Measurements from ENCODE around the gene CDK5. TPM values are rescaled to one million over a fixed set of nuclear protein-coding genes. Genes with fewer than 3 reads are reported as not detected.
A peak's percentile ranks its signal among the peaks of the same experiment; 100 is the strongest.
"Not testable (repeated sequence)": the region's sequence is repeated elsewhere in the genome, so short reads cannot be mapped to it uniquely, and the experiment has no call there.

Gene CDK5
- total and polyA plus RNA-seq, 9 of the 15 experiments (the other 6 are each of a cell fraction or from before 2014, with no cell fraction given), result 3.2 to 38.0 (median 27.5) TPM

- Histone ChIP-seq H2AFZ (ENCODE audit: low read depth, low read length) (peak overlapping the region; percentile 9), H3K36me3 (ENCODE audit: control insufficient read depth, insufficient read depth, low read length) (peaks cover 40% of the 10 kb centered on the region; the same call in 2 of the 3 replicates), H3K4me3 (peak overlapping the region; percentile 27; the same call in 1 of the 2 replicates), H3K9ac (ENCODE audit: insufficient read depth in 1 of 2, low read depth in 2 of 2, low read length in 2 of 2) (peak overlapping the region; percentile 69 to 77; a peak in 3 of 4 replicates), H3K4me1 (replicated peaks in 1 of 2; ENCODE audit: control insufficient read depth in 2 of 2, insufficient read depth in 2 of 2, low read length in 2 of 2) (peaks cover 42 to 84% of the 10 kb centered on the region in 2 experiments), H3K79me2 (ENCODE audit: control insufficient read depth, insufficient read depth, low read length) (peaks cover 45% of the 10 kb centered on the region), H3K4me2 (ENCODE audit: insufficient read depth, low read length) (peak overlapping the region; percentile 69), H3K27ac (ENCODE audit: extremely low read depth, low read depth, low read length) (peak overlapping the region; percentile 58)
- ATAC-seq; FAIRE-seq; in situ Hi-C loops (cut with MboI); DNase-seq (ENCODE audit: extremely low read depth in 1 of 4, low spot score in 3 of 4); H3K9me3 ChIP-seq (replicated peaks; ENCODE audit: control insufficient read depth, insufficient read depth, low read depth, low read length); H3K9me1 ChIP-seq (ENCODE audit: control insufficient read depth, insufficient read depth, low read length); BruUV-seq (replicated peaks); H4K20me1 ChIP-seq (replicated peaks; ENCODE audit: control insufficient read depth, insufficient read depth, low read length); H3K27me3 ChIP-seq (ENCODE audit: control insufficient read depth in 2 of 2, insufficient read depth in 2 of 2, low read length in 2 of 2): not testable (repeated sequence)
- CTCF ChIA-PET (ENCODE audit: low intra/inter-chr PET ratio), result interaction anchor here (1.4 to 1.6 kb wide), 2 partner anchors 10 to 100 kb away, joined by 4 to 5 read pairs; no protein-coding TSS in a partner anchor
- POLR2A ChIA-PET, result interaction anchor here (0.6 to 8.4 kb wide), 4 partner anchors 12 to 95 kb away, joined by 3 to 146 read pairs (median 3); partner anchors contain the start of genes ABCB8 and ATG9B
- intact Hi-C loops (cut with micrococcal nuclease), result loop anchor here (10.0 kb wide), 1 partner anchor 163 kb away; no protein-coding TSS in a partner anchor
- TF ChIP-seq NONO (IDR thresholded peaks at IDR 0.05; ENCODE audit: low read depth in 2 of 2, low read length in 1 of 2) (0 out of 4 replicates have a peak, but pooled peaks of 1 of the 2 experiments have one; percentile 2), LCOR (CRISPR knock-in tag; IDR thresholded peaks at IDR 0.05) (peak; percentile 53; the same call in 1 of the 2 replicates)
- 52% methylated on average over 12 of the region's 12 CpGs for WGBS (ENCODE audit: insufficient coverage, low coverage, missing lambda C conversion rate)
Measured at GRCh38 chr7:151011616-151012015, 46.1 kb downstream of the CDK5 start.

GRCh38 chr7:151011097-151011409 is 46.6 kb downstream of the CDK5 start:
- Histone ChIP-seq H3K36me3 (ENCODE audit: control insufficient read depth, insufficient read depth, low read length) (peaks cover 40% of the 10 kb centered on the region; the same call in 2 of the 3 replicates), H3K4me1 (replicated peaks in 1 of 2; ENCODE audit: control insufficient read depth in 2 of 2, insufficient read depth in 2 of 2, low read length in 2 of 2) (peaks cover 42 to 81% of the 10 kb centered on the region in 2 experiments), H3K9me1 (ENCODE audit: control insufficient read depth, insufficient read depth, low read length) (no peaks in the 10 kb centered on the region), H4K20me1 (replicated peaks; ENCODE audit: control insufficient read depth, insufficient read depth, low read length) (no peaks in the 10 kb centered on the region), H3K4me3 (peak overlapping the region; percentile 57), H3K9me3 (replicated peaks; ENCODE audit: control insufficient read depth, insufficient read depth, low read depth, low read length) (no peaks in the 10 kb centered on the region), H2AFZ (ENCODE audit: low read depth, low read length) (peak overlapping the region; percentile 92), H3K79me2 (ENCODE audit: control insufficient read depth, insufficient read depth, low read length) (peaks cover 45% of the 10 kb centered on the region), H3K27ac (ENCODE audit: extremely low read depth, low read depth, low read length) (peak overlapping the region; percentile 85), H3K4me2 (ENCODE audit: insufficient read depth, low read length) (peak overlapping the region; percentile 100), H3K9ac (ENCODE audit: insufficient read depth in 1 of 2, low read depth in 2 of 2, low read length in 2 of 2) (peak overlapping the region; percentile 77 to 94), H3K27me3 (ENCODE audit: control insufficient read depth in 2 of 2, insufficient read depth in 2 of 2, low read length in 2 of 2) (no peaks in the 10 kb centered on the region; a peak in 1 of 5 replicates)
- ChIA-PET CTCF (ENCODE audit: low intra/inter-chr PET ratio) (no interaction called here), POLR2A (interaction anchor here (0.6 to 8.4 kb wide), 11 partner anchors 13 to 190 kb away, joined by 3 to 146 read pairs (median 3); partner anchors contain the start of genes ABCB8, ATG9B and FASTK)
- peak; percentile 2 for ATAC-seq
- no TSS peak for BruUV-seq (replicated peaks)
- intact Hi-C loops (cut with micrococcal nuclease), result loop anchor here (10.0 kb wide), 1 partner anchor 164 kb away; no protein-coding TSS in a partner anchor
- WGBS (ENCODE audit: insufficient coverage, low coverage, missing lambda C conversion rate), result 0% methylated on average over 1 of the region's 1 CpG
- in situ Hi-C loops (cut with MboI), result no loop called here
- peak; percentile 63 for FAIRE-seq
- DNase-seq (ENCODE audit: extremely low read depth in 1 of 4, low spot score in 3 of 4), result peak in 1 of 4 experiments; percentile 69
- no peak for TF ChIP-seq SAFB (IDR thresholded peaks at IDR 0.05; ENCODE audit: borderline replicate concordance, low read depth, low read length)
- TF ChIP-seq TAF15 (IDR thresholded peaks at IDR 0.05; ENCODE audit: low read depth, low read length), result no peak
- TF ChIP-seq GTF2A2 (tag; IDR thresholded peaks at IDR 0.05), result 0 out of 2 replicates have a peak, but pooled peaks have one; percentile 40
- no peak for TF ChIP-seq CGGBP1 (CRISPR knock-in tag; IDR thresholded peaks at IDR 0.05)
- no peak; the same call in none of the 2 replicates for TF ChIP-seq USF1 (CRISPR knock-in tag; IDR thresholded peaks at IDR 0.05)
- TF ChIP-seq SMC3 (conservative IDR thresholded peaks at IDR 0.05; ENCODE audit: insufficient read depth, low read depth, low read length), result no peak
- no peak for TF ChIP-seq IRF1 (CRISPR knock-in tag; IDR thresholded peaks at IDR 0.05; ENCODE audit: borderline replicate concordance)
- TF ChIP-seq ZNF184 (CRISPR knock-in tag; IDR thresholded peaks at IDR 0.05), result no peak
- TF ChIP-seq GABPB1 (CRISPR knock-in tag; IDR thresholded peaks at IDR 0.05), result no peak; the same call in 1 of the 2 replicates

All from K562 (cell line).